NCI-H1105 treated with DMSO at 0.1 percent for 48 hours (cell line): ENCODE measurements around the gene AKR1B1.

Source experiments
- DNase-seq: peaks from one replicate; lab custom pipeline; 2025; lab: John Stamatoyannopoulos, UW

Gene AKR1B1

GRCh38 chr7:134469622-134470021 is 10.7 kb upstream of the AKR1B1 start:
- no peak for DNase-seq

DNA sequence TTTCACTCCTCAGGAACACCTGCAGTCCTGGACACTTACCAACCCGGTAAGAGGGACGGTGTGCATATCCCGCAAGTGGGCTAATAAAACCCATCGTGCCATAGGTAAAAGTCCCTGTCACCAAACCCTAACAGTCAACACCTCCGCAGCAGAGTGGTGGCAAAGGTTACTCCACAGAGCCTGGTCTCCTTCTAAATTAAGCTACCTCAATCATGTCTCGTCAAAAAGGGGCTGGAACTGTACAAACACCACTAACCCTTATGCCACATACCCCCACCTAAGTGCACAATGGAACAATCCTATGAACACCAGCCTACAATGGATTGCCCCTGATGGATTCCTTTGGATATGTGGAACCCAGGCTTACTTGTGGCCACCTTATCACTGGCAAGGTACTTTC is 9.6 kb upstream of the AKR1B1 start:
- no peak for DNase-seq

DNA sequence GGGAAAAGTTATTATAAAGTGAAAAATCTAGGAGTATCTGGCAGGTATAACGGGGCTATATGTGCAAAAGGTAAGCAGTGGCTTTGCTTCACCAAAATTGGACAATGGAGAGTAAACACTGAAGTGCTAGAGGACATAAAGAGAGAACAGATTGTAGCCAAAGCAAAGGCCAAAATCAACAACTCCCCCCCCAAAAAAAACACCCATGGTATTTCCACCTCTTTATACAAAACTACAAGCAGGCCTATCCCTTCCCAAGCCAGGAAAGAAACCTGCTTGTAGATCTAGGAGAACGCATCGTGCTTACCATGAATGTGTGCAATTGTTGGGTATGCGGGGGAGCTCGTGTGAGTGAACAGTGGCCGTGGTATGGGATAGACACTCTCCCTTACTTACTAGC is 9.2 kb upstream of the AKR1B1 start:
- no peak for DNase-seq

GRCh38 chr7:134465491-134465890 is 6.6 kb upstream of the AKR1B1 start:
- DNase-seq, result no peak

GRCh38 chr7:134464496-134464895 is 5.6 kb upstream of the AKR1B1 start:
- no peak for DNase-seq

GRCh38 chr7:134463751-134464150 is 4.9 kb upstream of the AKR1B1 start:
- DNase-seq, result no peak

- no peak for DNase-seq
These were observed 3.5 kb upstream of the AKR1B1 start for GRCh38 chr7:134462337-134462925.

- no peak for DNase-seq
These were observed 3.0 kb upstream of the AKR1B1 start for GRCh38 chr7:134461916-134462315.

DNA sequence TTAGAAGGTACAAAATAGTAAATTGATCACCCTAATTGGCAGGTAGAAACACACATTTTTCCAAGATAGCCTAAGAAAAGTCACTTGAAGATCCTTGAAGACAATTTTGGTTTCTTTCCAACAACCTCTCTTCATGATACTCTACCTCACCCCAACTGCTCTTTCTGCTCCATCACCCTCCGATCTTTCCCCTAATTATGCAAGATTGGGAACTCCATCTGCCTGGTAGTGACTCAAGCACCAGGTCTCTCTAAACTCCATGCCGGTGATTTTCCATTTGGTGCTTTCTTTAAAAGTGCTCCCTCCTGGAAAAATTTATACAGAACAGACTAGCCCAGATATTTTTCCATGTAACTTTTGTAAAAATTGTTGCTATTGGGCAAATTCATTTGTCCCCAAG is 1.1 kb upstream of the AKR1B1 start:
- no peak for DNase-seq

- peak; percentile 56 for DNase-seq
These were observed 527 bp downstream of the AKR1B1 start for GRCh38 chr7:134458341-134458805.

DNA sequence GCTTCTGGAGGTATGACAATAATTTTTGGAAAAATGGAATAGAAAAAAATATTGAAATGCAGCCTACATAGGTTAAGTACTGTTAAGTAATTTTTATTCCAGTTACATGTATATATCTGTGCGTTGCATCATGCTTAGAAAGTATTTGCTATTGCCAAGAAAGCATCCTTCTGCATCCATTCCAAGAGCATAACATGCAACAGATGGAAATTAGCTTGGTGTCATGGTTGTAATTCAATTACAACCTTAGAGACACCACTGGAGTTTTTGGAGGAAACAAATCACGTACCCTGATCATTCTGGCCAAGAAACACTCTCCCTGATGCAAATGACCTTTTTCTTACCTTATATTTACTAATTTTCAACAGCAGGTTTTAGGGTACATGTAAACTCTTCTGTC is 1.7 kb downstream of the AKR1B1 start:
- no peak for DNase-seq

- no peak for DNase-seq
These were observed 4.6 kb downstream of the AKR1B1 start for GRCh38 chr7:134454277-134454676.

GRCh38 chr7:134453518-134453917 is 5.4 kb downstream of the AKR1B1 start:
- no peak for DNase-seq

DNA sequence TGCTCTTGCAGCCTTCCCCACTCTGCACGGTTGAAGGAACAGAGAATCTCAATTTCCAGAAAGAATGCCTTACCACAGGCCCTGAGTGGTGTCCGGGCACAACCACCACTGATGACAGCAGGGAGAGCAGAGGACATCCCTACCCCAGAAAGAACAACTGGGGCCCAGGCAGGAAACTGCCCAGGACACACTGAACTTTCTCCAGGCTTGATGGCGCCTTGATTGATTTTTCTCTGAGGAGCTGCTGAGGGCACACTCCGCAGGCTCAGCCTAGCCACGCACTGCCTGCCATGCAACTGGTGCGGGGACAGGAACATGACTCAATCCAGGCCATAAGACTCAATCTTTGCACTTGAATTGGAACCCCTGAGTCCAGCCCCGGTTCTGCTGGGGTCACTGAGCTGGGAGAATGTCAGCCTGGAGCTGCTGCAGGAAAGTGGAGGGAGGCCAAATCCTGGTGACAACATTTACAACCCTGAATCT is 5.9 kb downstream of the AKR1B1 start:
- no peak for DNase-seq

GRCh38 chr7:134452419-134452838 is 6.5 kb downstream of the AKR1B1 start:
- no peak for DNase-seq

GRCh38 chr7:134451656-134452055 is 7.2 kb downstream of the AKR1B1 start:
- DNase-seq, result no peak

DNA sequence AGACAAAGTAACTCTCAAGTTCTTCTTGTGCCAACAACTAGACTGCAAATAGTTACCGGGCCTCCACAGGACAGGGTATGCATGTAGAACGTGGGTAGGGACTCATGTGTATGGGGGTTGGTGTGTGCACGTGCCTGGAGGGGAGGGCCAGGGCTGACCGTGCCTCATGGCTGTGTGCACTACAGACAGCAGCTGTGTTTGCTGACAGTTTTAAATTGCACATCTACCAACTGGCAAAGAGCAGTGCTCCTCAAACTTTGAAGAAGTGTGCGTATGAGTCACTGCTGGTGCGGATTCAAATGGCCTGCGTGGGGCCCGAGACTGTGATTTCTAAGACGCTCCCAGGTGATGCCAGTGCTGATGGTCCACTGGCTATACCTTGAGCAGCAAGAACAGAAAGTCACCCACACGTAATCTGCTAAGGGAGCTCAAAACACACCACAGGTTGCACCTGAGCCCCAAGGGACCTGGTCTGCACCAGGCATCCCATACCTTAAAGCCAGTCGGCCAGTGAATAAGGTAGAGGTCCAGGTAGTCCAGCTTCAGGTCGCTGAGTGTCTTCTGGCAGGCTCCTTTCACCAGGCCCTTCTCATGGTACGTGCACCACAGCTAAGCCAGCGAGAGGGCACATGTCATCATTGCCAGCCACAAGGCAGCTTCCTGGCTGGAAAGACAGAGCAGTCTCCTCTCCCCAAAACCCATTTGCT is 8.5 kb downstream of the AKR1B1 start:
- DNase-seq, result no peak

- DNase-seq, result no peak
These were observed 9.2 kb downstream of the AKR1B1 start for GRCh38 chr7:134449680-134450079.

DNA sequence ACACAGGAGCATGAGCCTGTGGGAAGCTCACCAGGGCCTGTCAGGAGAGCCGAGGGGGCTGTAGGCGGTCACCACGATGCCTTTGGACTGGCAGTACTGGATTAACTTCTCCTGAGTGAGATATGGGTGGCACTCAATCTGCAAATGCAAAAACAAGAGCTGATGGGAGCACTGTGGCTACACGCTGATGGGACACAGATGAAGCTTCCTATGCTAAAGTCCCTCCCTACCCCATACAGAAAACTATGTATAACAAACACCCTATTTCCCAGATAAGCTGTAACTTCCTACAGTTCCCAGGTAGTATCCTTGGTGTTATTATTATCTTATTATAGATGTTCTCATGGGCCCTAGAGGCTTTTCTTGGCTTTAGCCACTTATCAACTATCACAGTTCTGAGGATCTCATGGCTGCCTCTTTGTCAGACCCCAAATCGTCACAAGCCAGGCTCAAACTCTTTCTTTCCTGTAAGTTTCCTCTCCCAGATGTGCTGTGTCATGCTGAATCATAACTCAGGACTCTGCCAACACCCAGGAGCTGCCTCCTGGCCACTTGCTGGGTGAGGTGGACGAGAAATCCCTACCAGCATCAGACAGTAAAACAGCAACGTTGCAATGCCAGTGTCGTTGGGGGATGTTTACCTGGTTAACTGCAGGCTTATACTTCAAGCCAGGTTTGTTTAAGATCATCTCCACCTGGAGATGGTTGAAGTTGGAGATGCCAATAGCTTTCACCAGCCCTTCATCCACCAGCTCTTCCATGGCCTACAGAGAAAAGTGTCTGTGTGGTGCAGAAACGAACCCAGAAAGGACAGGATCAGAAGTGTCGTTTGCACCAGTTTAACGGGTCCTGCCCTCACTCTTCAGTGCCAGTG is 10.3 kb downstream of the AKR1B1 start:
- no peak for DNase-seq

DNA sequence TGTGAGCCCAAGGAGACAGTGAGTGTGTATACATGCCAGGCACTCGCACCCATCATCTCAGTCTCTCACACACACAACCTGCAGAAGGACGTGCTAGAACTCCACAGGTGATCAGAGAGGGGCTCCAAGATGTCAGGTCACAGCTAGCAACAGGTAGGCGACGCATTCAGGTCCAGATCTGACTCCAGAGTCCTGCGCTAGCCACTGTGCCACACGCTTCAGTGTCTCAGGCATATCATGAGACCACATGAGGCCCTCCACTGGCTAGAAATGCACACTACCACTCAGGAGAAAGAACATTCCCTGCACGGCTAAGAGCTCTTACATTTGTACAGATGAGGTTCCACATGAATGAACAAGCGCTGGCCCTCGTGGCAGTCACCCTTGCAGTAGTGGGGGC is 11.5 kb downstream of the AKR1B1 start:
- no peak for DNase-seq

DNA sequence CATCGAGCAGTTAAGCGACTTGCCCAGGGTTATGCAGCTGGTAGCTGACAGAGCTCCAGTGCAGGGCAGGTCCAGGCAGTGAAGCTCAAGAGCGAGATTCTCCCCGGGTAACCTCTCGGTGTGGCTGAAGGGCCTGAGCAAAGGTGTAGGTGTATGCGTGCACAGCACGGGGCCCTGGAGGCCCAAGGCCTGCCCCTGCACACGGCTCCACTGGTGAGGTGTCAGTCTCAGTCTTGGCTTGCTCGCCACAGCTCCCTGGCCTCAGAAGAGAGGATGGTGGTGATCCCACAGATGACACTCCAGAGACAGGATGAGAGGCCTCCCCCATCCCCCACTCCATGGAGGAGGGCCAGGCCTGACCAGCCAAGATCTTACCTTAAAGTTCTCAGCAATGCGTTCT is 12.0 kb downstream of the AKR1B1 start:
- DNase-seq, result no peak

DNA sequence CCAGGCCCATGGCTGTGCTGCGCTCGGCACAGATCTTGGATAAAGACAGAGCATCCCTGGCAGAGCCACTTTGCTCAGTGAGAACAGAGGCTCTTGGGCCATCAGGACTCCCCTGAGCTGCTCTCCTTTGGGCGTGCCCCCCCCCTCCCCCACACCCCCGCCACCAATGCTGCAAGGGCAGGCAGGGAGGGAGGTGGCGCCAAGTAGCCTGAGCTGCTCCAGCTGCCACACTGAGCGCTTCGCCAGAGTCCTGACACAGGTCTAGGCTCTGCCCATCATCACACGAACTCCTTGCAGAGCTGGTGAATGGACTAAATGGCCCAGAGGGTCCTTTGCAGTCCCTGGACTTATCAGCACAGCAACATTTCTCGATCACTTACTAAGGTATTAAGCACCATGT is 12.5 kb downstream of the AKR1B1 start:
- DNase-seq, result no peak

GRCh38 chr7:134444961-134445315 is 14.0 kb downstream of the AKR1B1 start:
- DNase-seq, result no peak
